HG03432 (cell line): ENCODE measurements around the gene ARRB2.
A peak's percentile ranks its signal among the peaks of the same experiment; 100 is the strongest.
"Not testable (repeated sequence)": the region's sequence is repeated elsewhere in the genome, so short reads cannot be mapped to it uniquely, and the experiment has no call there.

ENCODE experiments used
- ATAC-seq: cut with Tn5 transposase; IDR thresholded peaks from one replicate; pipeline ENCODE4 v1.9.1; 2021; ENCODE audit warnings: mild to moderate bottlenecking, moderate library complexity; ENCODE audit not compliant: unreplicated experiment

ARRB2 gene

DNA sequence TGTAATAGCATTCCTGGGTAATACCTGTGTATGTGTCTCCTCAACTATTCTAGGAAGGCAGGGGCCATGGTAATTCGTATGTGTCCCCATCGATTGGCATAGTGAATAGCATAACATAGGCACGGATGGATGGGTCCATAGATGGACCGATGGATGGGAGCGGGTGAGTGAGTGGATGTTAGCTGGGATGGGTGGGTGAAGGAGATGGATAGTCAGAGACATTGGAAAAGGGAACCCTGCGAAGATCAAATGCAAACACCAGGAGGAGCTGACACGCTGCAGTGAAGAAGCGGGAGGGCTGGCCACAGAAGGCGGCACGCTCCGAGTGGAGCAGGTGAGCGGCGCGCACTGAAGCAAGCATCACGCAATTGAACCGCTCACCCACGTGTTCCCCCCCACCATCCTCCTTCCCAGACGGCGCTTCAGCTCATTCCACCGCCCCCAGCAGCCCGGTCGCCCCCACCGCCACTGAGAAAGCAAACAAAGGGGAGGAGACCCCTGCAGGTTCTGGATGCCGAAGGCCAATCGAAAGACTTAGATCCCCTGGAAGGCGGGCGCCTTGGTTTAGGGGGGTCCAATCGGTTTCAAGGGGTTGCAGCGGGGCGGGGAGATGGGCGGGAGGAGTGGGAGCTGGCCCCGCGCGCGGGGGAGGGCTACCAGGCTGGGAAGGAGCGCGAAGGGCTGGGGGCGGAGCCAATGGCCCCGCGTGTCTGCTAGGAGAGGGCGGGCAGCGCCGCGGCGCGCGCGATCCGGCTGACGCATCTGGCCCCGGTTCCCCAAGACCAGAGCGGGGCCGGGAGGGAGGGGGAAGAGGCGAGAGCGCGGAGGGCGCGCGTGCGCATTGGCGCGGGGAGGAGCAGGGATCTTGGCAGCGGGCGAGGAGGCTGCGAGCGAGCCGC lies at the start of gene ARRB2:
TSS of gene ARRB2 (plus strand) at position 839 of the 899 bp plus-strand sequence. CDS start 90 bp downstream, outside the sequence.
- peak; percentile 83 for ATAC-seq

GRCh38 chr17:4663711-4664110 lies 46.7 kb upstream of the ARRB2 start:
- ATAC-seq, result no peak

DNA sequence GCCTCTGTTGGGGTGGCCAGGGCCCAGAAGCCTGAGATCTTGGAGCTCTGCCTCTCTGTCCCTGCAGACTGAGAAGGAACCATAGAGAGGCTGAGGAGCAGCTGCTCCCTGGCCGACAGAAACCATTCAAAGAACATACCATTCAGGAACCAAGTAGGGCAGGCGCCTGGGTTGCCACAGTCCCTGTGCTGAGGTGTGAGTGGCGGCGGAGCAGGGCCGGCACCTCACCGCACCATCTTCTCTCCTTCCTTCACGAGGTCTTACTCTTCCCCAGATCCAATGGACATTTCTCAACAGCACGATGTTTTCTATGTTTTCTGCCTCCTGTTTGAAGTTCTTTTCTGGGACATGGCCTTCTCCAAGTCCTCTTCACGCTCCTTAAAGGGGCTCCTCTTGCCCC lies 46.2 kb upstream of the ARRB2 start:
- ATAC-seq, result no peak

DNA sequence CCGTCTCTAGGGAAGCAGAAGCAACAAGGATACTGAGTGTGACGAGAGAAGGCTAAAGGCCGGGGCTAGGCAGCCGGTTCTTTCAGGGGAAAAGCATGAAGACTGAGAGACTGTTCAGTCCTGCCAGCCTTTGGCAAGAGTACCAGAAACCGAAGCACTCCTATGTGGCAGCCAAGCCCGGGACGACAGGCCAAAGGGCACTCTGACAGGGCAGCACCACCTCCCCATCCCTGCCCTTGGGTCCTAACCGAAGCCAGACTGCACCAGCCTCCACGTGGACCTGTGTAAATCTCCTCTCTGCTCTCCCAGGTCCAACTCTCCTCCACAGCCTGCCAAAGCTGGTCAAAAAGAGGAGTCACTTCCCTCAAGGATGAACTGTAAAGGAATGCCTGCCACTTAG lies 45.4 kb upstream of the ARRB2 start:
- ATAC-seq, result no peak

DNA sequence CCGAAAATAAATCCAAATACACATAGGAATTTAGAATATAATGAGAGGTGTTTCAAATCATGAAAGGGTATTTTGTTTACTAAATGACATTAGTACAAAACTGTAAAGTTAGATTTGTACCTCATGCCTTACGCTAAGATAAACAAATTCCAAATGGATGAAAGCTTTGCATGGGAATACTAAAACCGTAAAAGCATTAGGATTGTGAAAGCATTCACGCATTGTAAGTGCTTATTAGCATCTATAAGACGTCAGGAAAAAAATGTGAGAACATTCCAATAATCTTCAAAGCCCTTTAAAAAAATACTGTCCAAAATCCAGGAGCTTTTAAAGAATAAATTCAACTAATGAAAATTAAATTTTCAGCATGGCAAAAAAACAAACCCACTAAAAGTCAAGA lies 44.1 kb upstream of the ARRB2 start:
- ATAC-seq, result no peak

- ATAC-seq, result no peak
These were observed 43.3 kb upstream of the ARRB2 start for GRCh38 chr17:4667166-4667565.

- no peak for ATAC-seq
These were observed 38.3 kb upstream of the ARRB2 start for GRCh38 chr17:4672055-4672630.

DNA sequence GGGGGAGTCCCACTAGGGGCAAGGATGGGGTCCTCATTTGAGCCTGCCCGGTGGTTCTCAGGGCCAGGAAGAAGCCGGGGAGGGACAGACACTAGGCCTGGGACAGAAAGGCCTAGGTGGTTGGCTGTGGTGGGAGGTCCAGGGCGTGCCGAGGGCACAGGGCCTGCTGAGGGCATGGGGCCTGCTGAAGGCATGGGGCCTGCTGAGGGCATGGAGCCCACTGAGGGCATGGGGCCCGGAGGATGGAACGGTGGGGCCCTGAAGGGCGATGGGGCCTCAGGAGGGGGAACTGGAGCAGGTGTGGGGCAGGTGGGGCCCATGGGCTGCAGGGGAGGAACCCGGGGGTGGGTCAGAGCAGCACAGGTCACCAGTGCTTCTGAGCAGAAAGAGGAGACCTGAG lies 37.7 kb upstream of the ARRB2 start:
- no peak for ATAC-seq

- ATAC-seq, result no peak
These were observed 37.3 kb upstream of the ARRB2 start for GRCh38 chr17:4673169-4673568.

DNA sequence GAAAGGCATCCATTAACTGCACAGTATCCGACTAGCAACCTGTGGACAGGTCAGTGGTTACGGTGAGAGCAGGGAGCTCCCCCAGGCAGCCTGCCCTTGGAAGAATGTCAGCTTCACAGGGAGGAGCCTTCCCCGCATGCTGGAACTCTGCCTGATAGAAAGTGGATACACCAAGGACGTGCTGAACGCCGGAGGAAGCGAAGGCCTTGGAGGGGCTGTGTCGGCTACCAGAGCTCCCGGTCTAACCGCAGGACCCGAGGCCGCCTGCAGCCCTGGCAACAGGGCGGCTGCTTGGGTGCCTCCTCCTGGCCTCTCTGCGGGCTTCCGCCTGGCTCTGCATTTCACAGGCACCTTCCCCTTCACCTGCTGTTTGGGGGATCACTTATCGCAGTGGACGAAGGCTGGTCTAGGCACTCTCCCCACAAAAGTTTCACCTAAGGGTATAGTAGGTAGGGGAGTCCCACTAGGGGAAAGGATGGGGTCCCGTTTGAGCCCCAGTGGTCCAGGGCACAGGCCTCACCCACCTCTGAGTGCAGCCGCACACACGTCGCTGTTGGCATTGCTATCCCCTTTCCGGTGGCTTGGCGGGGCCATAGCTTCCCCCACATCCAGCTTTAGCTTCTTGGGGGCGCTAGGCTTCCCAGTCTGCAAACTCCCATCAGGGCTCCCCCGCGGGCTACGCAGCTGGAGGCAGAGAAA lies 36.3 kb upstream of the ARRB2 start:
- ATAC-seq, result no peak

- ATAC-seq, result no peak
These were observed 35.8 kb upstream of the ARRB2 start for GRCh38 chr17:4674685-4674998.

- no peak for ATAC-seq
These were observed 34.6 kb upstream of the ARRB2 start for GRCh38 chr17:4675791-4676190.

DNA sequence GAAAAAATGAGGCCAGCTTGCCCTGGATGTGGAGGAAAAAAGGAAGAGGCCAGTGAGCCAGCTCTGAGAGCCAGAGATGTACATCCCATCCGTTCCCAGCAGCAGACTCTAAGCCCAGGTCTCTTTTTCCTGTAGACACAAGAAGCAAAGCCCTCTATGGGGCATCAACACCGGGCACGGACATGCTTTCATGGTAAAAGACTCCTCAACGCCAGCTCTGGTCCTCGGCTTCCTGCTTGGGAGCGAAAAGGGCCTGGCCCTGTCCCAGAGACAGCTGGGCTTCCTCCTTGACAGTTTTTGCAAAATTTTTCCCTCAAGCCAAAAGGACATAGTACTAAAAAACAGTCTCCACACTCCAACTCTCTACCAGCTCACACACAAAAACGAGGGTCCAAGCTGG lies 33.6 kb upstream of the ARRB2 start:
- ATAC-seq, result no peak

- no peak for ATAC-seq
These were observed 31.9 kb upstream of the ARRB2 start for GRCh38 chr17:4678448-4679026.

DNA sequence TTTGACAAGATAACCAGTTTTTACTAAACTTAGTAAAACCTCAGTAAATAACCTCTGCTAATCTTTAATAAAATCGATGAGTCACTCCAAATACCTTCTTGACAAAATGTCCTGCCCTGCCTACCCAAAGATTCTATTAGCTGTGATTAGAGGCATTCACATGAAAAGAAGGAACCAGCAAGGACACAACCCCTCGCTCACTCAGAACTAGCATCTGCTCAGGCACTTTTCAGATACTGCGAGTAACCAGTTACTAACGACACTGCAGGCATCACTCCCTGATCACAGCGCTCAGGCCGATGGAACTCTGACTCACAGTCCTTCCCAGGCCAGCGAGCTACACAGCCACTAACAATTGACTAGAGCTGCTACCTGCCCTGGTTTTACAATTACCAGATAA lies 30.8 kb upstream of the ARRB2 start:
- ATAC-seq, result no peak

DNA sequence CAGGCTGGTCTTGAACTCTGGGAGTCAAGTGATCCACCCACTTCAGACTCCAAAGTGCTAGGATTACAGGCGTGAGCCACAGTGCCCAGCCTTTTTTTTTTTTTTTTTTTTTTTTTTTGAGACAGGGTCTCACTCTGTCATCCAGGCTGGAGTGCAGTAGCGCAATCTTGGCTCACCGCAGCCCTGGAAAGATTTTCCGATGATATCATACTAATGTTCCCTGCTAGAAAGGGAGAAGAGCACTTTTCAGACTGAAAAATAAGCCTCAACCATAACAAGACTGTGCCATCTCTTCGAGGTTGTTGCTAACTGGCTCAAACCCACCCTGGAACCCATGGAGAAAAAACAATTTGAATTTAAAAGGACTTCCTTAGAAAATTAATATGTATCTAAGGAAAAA lies 26.7 kb upstream of the ARRB2 start:
- ATAC-seq, result not testable (repeated sequence)

DNA sequence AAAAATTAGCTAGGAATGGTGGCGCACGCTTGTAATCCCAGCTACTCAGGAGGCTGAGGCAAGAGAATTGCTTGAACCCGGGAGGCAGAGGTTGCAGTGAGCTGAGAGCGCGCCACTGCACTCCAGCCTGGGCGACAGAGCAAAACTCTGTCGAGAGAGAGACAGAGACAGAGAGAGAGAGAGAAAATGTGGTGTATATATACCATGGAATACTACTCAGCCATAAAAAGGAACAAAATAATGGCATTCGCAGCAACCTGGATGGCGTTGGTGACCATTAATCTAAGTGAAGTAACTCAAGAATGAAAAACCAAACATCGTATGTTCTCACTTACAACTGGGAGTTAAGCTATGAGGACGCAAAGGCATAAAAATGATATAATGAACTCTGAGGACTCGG lies 20.6 kb upstream of the ARRB2 start:
- not testable (repeated sequence) for ATAC-seq

GRCh38 chr17:4690745-4691144 lies 19.7 kb upstream of the ARRB2 start:
- no peak for ATAC-seq

GRCh38 chr17:4691686-4692085 lies 18.7 kb upstream of the ARRB2 start:
- ATAC-seq, result no peak

DNA sequence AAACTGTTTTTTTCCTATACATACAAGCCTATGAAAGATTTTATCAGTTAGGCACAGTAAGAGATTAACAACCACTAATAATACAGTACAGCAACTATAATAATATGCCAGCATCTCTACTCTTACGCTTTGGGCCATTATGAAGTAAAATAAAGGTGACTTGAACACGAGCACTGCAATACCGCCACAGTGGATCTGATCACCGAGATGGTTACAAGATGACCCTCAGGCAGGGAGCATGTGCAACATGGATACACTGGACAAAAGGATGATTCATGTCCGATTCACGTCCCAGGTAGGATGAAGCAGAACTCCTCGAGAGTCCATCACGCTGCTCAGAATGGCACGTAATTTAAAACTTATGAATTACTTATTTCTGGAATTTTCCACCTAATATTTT lies 17.0 kb upstream of the ARRB2 start:
- ATAC-seq, result no peak

DNA sequence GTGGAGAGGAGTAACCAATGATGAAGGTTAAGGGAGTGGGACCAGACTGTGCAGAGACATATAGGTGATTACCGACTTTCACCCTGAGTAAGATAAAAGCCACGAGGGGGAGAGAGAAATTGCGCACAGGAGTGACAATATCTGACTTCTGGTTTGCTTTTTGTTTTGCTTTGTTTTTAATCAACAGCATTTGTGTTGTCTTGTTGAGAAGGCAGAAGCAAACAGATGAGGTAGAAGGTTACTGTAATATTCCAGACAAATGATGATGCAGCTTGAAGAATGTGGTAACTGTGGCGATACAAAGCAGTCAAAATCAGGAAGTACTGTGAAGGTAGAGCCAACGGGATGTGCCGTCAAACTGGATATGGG lies 14.0 kb upstream of the ARRB2 start:
- ATAC-seq, result no peak
